Effector CD8-positive, alpha-beta T cell (primary cell): Measurements from ENCODE around the gene C1orf21.

Experiments
- DNase-seq: peaks from one replicate; lab custom pipeline; 2025; lab: John Stamatoyannopoulos, UW

Gene C1orf21

DNA sequence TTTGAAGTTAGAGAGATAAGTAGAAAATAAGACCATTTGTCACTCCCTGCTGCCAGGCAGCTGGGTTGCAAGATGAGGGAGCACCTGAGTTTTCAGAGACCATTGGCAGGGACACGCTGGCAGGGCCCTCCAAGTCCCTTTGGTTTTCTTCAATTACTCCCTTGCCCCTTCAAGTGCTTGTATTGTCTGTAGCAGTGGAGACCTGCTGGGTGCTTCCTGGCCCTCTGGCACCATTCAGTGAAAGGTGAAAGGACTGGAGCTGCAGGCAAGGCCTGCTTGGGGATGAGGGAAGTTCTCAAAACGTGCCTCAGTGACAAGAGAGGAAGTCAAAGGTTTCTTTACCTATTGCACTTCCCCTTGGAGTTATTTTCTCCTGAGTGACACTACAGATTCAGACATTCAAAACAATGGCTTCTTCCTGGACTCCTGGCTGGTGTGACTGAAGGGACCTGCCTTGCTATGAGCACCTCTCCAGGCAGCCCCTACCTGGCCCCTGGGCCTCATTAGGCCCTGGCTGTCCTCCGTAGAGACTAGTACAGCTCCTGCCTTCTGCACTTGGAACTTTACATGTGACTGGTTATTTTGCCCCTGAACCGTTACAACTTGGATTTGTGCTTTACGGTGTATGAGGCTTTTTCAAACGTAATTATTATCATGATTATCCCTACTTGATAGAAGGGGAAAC is 100.1 kb downstream of the C1orf21 start:
- DNase-seq: no peak

GRCh38 chr1:184487531-184488193 is 100.8 kb downstream of the C1orf21 start:
- DNase-seq: no peak

GRCh38 chr1:184489908-184490307 is 103.1 kb downstream of the C1orf21 start:
- no peak for DNase-seq

DNA sequence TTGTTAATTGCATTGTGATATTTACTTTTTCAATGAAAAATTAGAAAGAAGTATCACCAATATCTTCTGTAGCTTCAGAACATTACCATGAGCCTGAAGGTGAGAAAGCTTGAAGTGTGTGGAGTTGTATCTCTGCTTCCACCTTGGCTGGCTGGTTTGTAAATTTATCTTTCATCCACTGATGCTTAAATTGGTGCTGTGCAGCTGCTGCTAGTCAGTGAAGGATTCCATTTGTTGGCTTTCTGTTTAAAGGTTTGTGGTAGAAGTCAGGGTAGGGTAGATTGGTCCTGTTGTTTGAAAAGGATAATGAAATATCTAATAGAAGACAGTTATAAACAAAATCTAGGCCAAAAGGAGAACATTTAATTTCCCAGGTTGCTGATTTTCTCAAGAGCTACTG is 105.7 kb downstream of the C1orf21 start:
- DNase-seq: no peak

DNA sequence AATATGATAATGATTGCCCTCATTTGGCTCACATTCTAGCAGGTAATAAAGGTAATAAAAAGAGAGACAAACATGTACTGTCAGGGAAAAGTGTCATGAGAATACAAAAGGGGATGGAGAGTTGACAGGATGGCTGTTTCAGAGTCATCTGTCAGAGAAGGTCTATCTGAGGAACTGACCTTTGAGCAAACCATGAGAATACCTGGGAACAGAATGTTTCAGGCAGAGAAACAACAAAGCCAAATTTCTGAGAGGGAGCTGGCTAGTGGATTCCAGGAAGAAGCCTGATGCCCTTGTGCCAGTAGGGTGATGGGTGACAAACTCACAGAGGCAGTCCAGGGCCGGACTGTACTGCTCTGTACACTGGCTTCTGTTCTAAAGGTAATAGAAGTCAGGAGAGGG is 107.2 kb downstream of the C1orf21 start:
- DNase-seq: no peak

DNA sequence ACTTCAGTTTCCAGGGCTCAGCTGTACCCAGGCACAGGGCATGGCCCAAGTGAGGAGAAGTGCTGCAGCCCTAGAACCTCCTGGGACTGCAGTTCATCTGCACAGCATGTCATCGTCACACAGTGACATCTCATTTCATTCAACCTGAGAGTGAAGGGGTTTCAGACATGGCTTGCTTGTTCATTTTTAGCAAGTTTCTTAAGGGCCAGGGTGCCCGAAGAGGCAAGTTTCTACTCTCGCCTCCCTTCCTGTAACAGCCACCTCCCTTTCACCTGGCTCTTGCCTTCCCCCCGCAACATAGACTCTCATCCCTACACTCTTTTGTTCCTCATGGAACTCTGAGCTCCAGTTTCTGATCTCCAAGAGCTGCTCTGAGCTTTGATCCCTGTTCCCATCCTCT is 108.1 kb downstream of the C1orf21 start:
- no peak for DNase-seq

DNA sequence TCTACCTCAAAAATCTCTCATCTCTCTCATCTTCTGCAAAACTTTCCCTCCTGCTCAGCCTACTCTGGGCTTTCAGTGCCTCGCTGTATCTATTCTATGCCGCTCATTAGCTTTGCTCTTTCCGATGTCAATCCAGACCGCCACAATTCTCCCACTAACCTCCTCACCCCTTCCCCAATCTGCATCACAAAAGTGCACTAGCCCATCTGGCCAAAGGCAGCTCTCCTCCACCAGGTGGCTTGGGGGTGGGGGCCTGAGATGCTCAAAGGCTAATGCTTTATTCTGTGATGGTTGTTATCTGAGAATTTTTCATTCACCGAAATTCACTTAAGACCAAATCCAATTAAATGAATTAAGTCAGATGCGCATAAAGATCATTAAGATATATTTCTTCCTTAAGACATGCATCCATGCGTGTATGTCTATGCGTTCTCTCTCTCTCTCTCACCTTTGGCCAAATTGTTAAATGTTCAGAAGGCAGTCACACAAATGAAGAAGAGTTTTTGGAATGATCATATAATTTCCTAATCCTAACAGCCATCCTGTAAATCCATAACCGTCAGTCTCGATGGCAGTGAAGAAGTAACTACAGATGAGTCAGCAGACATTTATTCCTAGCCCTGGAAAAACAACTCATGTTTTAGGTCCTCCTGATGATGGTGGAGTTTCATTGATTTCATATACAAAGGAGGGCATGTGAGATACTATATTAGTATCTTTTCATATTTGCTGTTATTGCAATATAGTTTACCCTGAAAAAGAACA is 111.3 kb downstream of the C1orf21 start:
- DNase-seq: no peak

DNA sequence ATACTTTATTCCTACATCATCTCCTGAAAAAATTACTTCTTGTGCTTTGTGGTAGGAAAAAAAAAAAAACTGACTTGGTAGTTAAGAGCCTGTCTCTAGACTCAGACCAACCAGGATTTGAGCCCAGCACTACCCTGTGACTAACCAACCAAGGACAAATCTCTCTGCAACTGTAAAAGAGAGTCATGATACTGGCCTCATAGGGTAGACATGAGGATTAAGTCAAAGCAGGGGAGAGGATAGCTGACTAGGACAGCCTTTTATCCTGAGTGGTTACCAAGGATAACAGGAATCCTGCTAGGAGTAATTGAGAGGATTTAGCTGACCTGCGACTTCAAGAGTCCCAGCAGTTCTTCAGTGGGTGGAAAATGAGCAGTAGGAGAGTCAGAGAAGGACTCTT is 112.8 kb downstream of the C1orf21 start:
- DNase-seq: no peak

GRCh38 chr1:184502161-184502560 is 115.3 kb downstream of the C1orf21 start:
- DNase-seq: no peak

GRCh38 chr1:184503221-184503749 is 116.5 kb downstream of the C1orf21 start:
- no peak for DNase-seq

GRCh38 chr1:184504040-184504954 is 117.5 kb downstream of the C1orf21 start:
- DNase-seq: no peak

GRCh38 chr1:184504955-184505338 is 118.1 kb downstream of the C1orf21 start:
- DNase-seq: no peak

GRCh38 chr1:184506481-184506880 is 119.7 kb downstream of the C1orf21 start:
- no peak for DNase-seq

- no peak for DNase-seq
These were observed 120.3 kb downstream of the C1orf21 start for GRCh38 chr1:184507165-184507564.

- DNase-seq: no peak
These were observed 120.9 kb downstream of the C1orf21 start for GRCh38 chr1:184507604-184508280.

GRCh38 chr1:184509105-184509504 is 122.3 kb downstream of the C1orf21 start:
- no peak for DNase-seq

DNA sequence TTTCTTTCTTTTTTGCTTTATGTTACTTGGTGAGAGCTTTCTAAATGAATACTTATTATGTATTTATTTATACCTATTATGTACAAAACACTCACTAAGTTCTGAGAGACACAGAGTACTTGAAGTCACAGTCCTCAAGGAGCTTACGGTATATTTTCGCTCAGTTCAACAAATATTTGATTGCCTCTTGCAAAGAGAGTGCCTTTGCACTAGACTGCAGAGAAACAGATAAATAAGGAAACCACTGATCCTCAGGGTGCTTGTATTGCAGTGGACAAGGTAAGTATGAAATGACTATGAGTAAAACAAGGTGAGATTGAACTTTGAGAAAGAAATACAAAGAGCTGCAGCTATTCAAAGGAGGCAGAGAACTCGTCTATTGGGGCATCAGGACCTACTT is 123.3 kb downstream of the C1orf21 start:
- no peak for DNase-seq

- no peak for DNase-seq
These were observed 125.9 kb downstream of the C1orf21 start for GRCh38 chr1:184512724-184513123.

- DNase-seq: no peak
These were observed 126.6 kb downstream of the C1orf21 start for GRCh38 chr1:184513421-184513820.

- DNase-seq: no peak
These were observed 127.1 kb downstream of the C1orf21 start for GRCh38 chr1:184513966-184514365.

DNA sequence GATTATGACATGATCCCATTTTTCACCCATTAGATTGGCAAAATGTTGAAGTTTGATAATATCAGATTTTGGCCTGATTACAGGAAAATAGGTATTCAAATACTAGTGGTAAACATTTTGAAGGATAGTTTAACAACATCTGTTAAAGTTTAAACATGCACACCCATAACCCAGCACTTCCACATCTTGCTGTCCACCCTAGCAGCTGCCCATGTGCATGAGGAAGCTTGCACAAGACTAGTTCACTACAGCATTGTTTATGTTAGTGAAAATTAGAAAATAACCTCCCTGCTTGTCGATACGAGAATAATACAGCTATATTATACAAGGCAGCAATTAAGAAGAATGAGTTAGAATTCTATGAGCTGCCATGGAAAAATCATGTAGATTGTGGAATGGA is 127.6 kb downstream of the C1orf21 start:
- no peak for DNase-seq
